Measurements from ENCODE around the gene CORIN.

CORIN gene

DNA sequence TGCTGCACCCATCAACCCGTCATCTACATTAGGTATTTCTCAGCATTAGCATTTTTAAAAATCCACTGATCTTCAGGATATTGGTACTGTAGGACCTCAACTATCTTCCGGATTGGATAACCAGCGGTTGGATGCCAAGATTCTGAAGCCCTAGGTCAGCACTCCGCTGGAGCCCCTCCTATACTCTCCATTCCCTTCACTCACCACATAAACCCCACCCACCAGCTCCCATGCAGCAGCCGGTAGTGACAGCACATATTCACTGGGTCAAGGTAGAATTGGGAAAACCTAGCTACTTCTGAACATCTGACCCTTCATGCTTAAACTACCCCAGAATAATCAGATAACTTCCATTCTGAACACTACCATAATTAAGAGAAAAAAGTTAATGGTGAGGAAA is 134.9 kb downstream of the CORIN start:
- H3F3A ChIP-seq (ENCODE audit: low read depth) = no peaks in the 10 kb centered on the region
- H3K9me3 ChIP-seq (ENCODE audit: insufficient read depth, low read depth, low read length) = no peaks in the 10 kb centered on the region
- H3K4me3 ChIP-seq (ENCODE audit: low read length, poor library complexity, severe bottlenecking) = no peak overlapping the region
- H3K9me2 ChIP-seq (replicated peaks; ENCODE audit: low read depth, low read length) = no peaks in the 10 kb centered on the region
- H3K9ac ChIP-seq (ENCODE audit: low read depth, low read length, poor library complexity, severe bottlenecking) = no peak overlapping the region
- no peak overlapping the region for H2AFZ ChIP-seq (ENCODE audit: low read length)
- no peak for TF ChIP-seq CTCF (conservative IDR thresholded peaks at IDR 0.05; ENCODE audit: low read length)
- TF ChIP-seq EZH2phosphoT487 (IDR thresholded peaks at IDR 0.05; ENCODE audit: borderline replicate concordance) = no peak
- H3K36me3 ChIP-seq (ENCODE audit: insufficient read depth, low read length) = no peaks in the 10 kb centered on the region
- H3K4me2 ChIP-seq (ENCODE audit: low read depth, low read length, poor library complexity, severe bottlenecking) = no peak overlapping the region
- H4K20me1 ChIP-seq (ENCODE audit: insufficient read depth, low read length, poor library complexity, severe bottlenecking) = no peaks in the 10 kb centered on the region
- H3K27me3 ChIP-seq (ENCODE audit: insufficient read depth, low read length, poor library complexity, severe bottlenecking) = no peaks in the 10 kb centered on the region
- H3K4me1 ChIP-seq (ENCODE audit: insufficient read depth, low read length, poor library complexity, severe bottlenecking) = peaks cover 3% of the 10 kb centered on the region
- no peaks in the 10 kb centered on the region for H3K79me2 ChIP-seq (ENCODE audit: insufficient read depth, low read length)

DNA sequence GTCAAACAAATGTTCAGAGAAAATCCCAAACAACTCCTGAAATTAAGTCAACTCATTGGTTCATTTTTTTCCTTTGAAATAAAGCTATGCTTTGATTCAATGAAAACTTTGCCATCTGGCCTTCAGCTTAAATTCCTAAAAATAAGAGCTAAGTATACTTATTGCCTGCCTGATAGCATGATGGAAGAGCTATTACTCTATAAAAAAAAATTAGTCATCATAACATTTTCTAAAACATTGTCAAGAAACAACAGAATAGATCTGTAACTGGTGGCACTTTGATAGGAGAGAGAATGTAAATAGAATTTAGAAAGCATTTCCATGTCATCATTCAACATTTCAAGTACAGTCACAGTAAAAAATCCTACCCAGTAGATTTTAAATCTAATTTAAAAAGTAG is 136.6 kb downstream of the CORIN start:
- no peaks in the 10 kb centered on the region for H3F3A ChIP-seq (ENCODE audit: low read depth)
- no peaks in the 10 kb centered on the region for H3K36me3 ChIP-seq (ENCODE audit: insufficient read depth, low read length)
- H3K9me2 ChIP-seq (replicated peaks; ENCODE audit: low read depth, low read length) = no peaks in the 10 kb centered on the region
- H3K9ac ChIP-seq (ENCODE audit: low read depth, low read length, poor library complexity, severe bottlenecking) = no peak overlapping the region
- H3K4me3 ChIP-seq (ENCODE audit: low read length, poor library complexity, severe bottlenecking) = no peak overlapping the region
- no peak overlapping the region for H2AFZ ChIP-seq (ENCODE audit: low read length)
- H3K27me3 ChIP-seq (ENCODE audit: insufficient read depth, low read length, poor library complexity, severe bottlenecking) = no peaks in the 10 kb centered on the region
- TF ChIP-seq CTCF (conservative IDR thresholded peaks at IDR 0.05; ENCODE audit: low read length) = no peak
- TF ChIP-seq EZH2phosphoT487 (IDR thresholded peaks at IDR 0.05; ENCODE audit: borderline replicate concordance) = no peak
- H3K4me2 ChIP-seq (ENCODE audit: low read depth, low read length, poor library complexity, severe bottlenecking) = no peak overlapping the region
- H3K4me1 ChIP-seq (ENCODE audit: insufficient read depth, low read length, poor library complexity, severe bottlenecking) = peaks cover 3% of the 10 kb centered on the region
- H4K20me1 ChIP-seq (ENCODE audit: insufficient read depth, low read length, poor library complexity, severe bottlenecking) = no peaks in the 10 kb centered on the region
- H3K79me2 ChIP-seq (ENCODE audit: insufficient read depth, low read length) = no peaks in the 10 kb centered on the region
- no peaks in the 10 kb centered on the region for H3K9me3 ChIP-seq (ENCODE audit: insufficient read depth, low read depth, low read length)

GRCh38 chr4:47698837-47699236 is 139.0 kb downstream of the CORIN start:
- Histone ChIP-seq H3K9me3 (ENCODE audit: insufficient read depth, low read depth, low read length) (no peaks in the 10 kb centered on the region), H3F3A (ENCODE audit: low read depth) (no peaks in the 10 kb centered on the region), H2AFZ (ENCODE audit: low read length) (no peak overlapping the region), H4K20me1 (ENCODE audit: insufficient read depth, low read length, poor library complexity, severe bottlenecking) (no peaks in the 10 kb centered on the region), H3K4me1 (ENCODE audit: insufficient read depth, low read length, poor library complexity, severe bottlenecking) (no peaks in the 10 kb centered on the region), H3K79me2 (ENCODE audit: insufficient read depth, low read length) (no peaks in the 10 kb centered on the region), H3K36me3 (ENCODE audit: insufficient read depth, low read length) (no peaks in the 10 kb centered on the region), H3K9me2 (replicated peaks; ENCODE audit: low read depth, low read length) (no peaks in the 10 kb centered on the region), H3K4me2 (ENCODE audit: low read depth, low read length, poor library complexity, severe bottlenecking) (no peak overlapping the region), H3K4me3 (ENCODE audit: low read length, poor library complexity, severe bottlenecking) (no peak overlapping the region), H3K27me3 (ENCODE audit: insufficient read depth, low read length, poor library complexity, severe bottlenecking) (no peaks in the 10 kb centered on the region), H3K9ac (ENCODE audit: low read depth, low read length, poor library complexity, severe bottlenecking) (no peak overlapping the region)
- no peak for TF ChIP-seq EZH2phosphoT487 (IDR thresholded peaks at IDR 0.05; ENCODE audit: borderline replicate concordance)
- no peak for TF ChIP-seq CTCF (conservative IDR thresholded peaks at IDR 0.05; ENCODE audit: low read length)

Data from Loucy (cell line).